Left colon (tissue), 2 donors: Measurements from ENCODE around the gene ABCC3. TPM values are rescaled to one million over a fixed set of nuclear protein-coding genes. Genes with fewer than 3 reads are reported as not detected.

ENCODE experiments used
- ATAC-seq: fragments of 200-7000 bp; cut with Tn5 transposase; one replicate; pipeline ENCODE4 v1.9.1; 2020; ENCODE audit warnings: mild to moderate bottlenecking, moderate library complexity
- DNase-seq, 2 donors: peaks; one replicate each; pipeline ENCODE4 v3.0.0-alpha.2; 2020
- intact Hi-C, 2 donors: fragments of 100-400 bp; cut with DNase I in 1 of 2; cut with micrococcal nuclease in 1 of 2; formaldehyde crosslinking; loops; one replicate each; pipeline versions ENCODE4 v1.11.2 to v1.14.0; 2022; cut with DNase I, micrococcal nuclease
- total RNA-seq, 2 donors: library from RNA; stranded (reverse); fragmentation: NEBNext Ultra II Directional; extraction: Animal tissue kit (Norgen Biotek cat#: 25700); gene quantifications; one replicate each; pipeline ENCODE4 v1.2.1, GENCODE V29; 2021
- donor health status: DM: no; HTN: no; CAD: no.
- donor health status: DM: yes; HTN: yes; CAD: no.

ABCC3 gene
- total RNA-seq, 2 donors from 2014 or later = 251 to 373 TPM

GRCh38 chr17:50603340-50603739 lies 31.3 kb upstream of the ABCC3 start:
- no peak for DNase-seq
- ATAC-seq = peak; percentile 48
- intact Hi-C loops = no loop called here

GRCh38 chr17:50604513-50604912 lies 30.2 kb upstream of the ABCC3 start:
- ATAC-seq (no peak), DNase-seq (peak; percentile 24 to 34)
- intact Hi-C loops = no loop called here

DNA sequence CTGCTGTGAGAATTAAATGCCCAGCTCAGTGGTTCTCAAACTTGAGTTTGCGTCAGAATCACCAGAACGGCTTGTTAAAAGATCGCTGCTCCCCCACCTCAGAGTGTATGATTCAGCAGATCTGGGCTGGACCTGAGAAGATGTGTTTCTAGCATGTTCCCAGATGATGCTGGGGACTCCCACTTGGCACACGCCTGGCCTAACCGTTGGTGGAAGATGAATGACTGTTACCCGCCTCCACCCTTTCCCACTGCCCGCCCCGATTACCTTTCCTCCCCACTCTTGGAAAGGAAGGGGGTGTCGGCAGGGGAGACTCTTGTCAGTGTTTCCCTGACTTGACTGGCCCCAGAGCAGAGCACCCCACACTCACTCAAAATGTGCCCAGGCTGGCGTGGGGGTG lies 29.3 kb upstream of the ABCC3 start:
- ATAC-seq = no peak
- intact Hi-C loops = no loop called here
- no peak for DNase-seq

GRCh38 chr17:50607522-50608175 lies 27.0 kb upstream of the ABCC3 start:
- intact Hi-C loops = no loop called here
- DNase-seq = no peak
- ATAC-seq = no peak

GRCh38 chr17:50608700-50609379 lies 25.8 kb upstream of the ABCC3 start:
- intact Hi-C loops = no loop called here
- DNase-seq = no peak
- no peak for ATAC-seq

GRCh38 chr17:50609380-50610074 lies 25.2 kb upstream of the ABCC3 start:
- ATAC-seq (no peak), DNase-seq (no peak)
- intact Hi-C loops = no loop called here

DNA sequence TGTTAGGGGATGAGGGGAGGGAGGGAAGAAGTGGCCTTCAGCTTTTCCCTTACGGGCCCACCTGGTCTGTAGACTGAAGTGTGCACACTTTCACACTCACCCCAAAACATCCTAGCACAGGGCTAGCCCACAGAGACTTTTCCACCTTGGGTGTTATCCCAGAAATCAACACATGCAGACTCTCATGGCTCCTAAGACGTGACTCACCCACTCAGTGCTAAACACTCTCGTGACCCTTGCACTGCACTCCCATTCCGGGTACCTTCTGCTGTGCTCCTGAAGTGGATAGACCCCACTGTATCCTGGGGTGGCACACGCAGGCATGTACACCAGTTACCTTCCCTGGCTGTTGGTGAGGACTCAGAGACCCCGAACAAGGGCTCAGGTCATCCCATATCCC lies 23.0 kb upstream of the ABCC3 start:
- no peak for ATAC-seq
- intact Hi-C loops = no loop called here
- DNase-seq = no peak

DNA sequence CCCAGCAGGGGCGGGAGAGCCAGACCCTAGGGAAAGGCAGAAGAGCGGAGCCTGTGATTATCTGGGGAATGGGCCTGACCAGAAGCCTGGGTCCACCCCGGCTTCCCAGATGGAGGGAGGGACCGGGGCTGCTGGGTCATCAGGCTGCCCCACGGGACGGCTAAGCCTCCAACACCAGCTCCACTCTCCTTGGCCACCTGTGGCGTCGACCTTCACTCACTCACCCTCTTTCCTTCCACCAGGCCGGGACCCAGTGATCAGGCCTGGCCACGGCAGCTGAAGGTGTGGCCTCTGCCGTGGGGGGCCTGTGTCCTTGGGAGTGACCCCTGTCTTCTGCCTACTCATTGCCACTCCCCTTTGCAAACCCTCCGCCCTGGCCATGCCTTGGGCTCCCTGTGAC lies 22.4 kb upstream of the ABCC3 start:
- intact Hi-C loops = no loop called here
- DNase-seq = no peak
- ATAC-seq = no peak

DNA sequence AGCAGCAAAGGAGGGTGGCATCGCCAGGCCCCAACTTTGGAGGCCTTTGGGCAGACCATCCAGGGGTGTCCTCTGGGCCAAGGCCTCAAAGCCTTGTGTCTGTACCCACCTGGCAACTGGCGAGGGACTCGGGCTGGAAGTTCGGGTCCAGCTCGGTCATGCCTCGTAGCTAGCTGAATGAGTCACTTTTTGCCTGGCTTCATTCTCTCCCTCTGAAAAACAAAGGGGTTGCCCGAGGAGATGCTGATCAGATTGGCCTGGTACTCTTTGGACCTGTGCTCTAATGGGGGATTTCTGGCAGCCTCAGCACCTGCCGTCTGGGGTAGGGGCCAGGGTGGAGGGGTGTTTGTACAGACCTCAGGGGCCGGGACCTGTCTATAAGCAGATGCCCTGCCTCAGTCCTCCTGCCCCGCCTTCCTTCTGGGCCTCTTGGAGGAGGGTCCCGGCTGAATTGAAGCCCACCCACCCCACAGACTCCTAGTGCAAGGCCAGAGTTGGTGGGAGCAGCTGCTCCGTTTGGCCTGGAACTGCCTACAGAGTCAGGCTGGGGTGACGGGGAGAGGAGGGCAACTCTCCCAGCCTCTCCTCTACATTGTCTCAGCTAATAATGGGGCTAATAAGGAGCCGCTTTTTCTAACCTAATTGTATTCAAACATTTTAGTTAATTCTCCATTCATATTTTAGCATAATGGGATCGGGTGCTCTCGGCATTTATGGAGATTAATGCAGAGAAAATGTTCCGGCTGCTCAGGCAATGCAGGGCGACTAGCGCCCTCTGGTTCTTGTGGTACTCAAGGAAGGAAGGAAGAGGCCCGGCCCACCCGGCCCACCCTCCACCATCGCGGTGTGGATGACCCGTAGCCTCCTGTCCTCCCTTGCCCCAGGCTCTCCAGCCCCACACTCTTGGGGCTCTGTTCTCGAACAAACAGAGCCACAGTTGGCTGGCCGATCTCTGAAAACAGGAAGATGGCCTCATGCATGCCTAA lies 21.4 kb upstream of the ABCC3 start:
- ATAC-seq (no peak), DNase-seq (no peak)
- intact Hi-C loops = no loop called here

GRCh38 chr17:50614471-50615051 lies 20.1 kb upstream of the ABCC3 start:
- intact Hi-C loops = loop anchor here in 1 of 2 donors (5.0 kb wide), 1 partner anchor 47 kb away; no protein-coding TSS in a partner anchor
- no peak for DNase-seq
- ATAC-seq = no peak

- ATAC-seq = no peak
- DNase-seq = no peak
- intact Hi-C loops = loop anchor here in 1 of 2 donors (5.0 kb wide), 1 partner anchor 49 kb away; no protein-coding TSS in a partner anchor
These were observed 18.9 kb upstream of the ABCC3 start for GRCh38 chr17:50615828-50616227.

GRCh38 chr17:50618300-50618699 lies 16.4 kb upstream of the ABCC3 start:
- ATAC-seq (peak; percentile 23), DNase-seq (no peak)
- intact Hi-C loops = loop anchor here in 1 of 2 donors (5.0 kb wide), 1 partner anchor 51 kb away; no protein-coding TSS in a partner anchor

DNA sequence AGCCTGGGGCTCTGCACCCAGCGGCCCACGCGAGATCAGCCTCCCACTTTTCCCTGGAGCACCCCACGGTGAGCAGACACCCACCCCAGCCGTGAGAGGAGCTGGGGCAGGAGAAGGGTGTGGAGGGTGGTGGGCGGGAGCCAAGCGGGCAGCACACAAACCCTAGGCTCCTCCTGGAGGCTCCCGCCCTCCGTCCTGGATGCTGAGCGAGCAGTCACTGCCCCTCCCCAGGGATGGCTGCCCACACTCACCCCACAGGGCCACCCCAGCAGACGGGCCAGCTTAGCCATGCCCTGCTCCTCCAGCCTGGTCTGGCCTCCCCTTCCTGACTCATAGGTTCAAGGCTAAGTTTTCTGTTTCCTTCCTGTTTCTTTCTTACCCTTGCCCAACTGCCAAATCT lies 15.7 kb upstream of the ABCC3 start:
- intact Hi-C loops = loop anchor here in 1 of 2 donors (5.0 kb wide), 1 partner anchor 52 kb away; no protein-coding TSS in a partner anchor
- DNase-seq = no peak
- ATAC-seq = peak; percentile 41

- DNase-seq (no peak), ATAC-seq (no peak)
- intact Hi-C loops = loop anchor here in 1 of 2 donors (5.0 kb wide), 1 partner anchor 52 kb away; no protein-coding TSS in a partner anchor
These were observed 15.2 kb upstream of the ABCC3 start for GRCh38 chr17:50619489-50619888.

- intact Hi-C loops = no loop called here
- DNase-seq (no peak), ATAC-seq (no peak)
These were observed 14.4 kb upstream of the ABCC3 start for GRCh38 chr17:50620237-50620636.

GRCh38 chr17:50620858-50621257 lies 13.8 kb upstream of the ABCC3 start:
- DNase-seq (no peak), ATAC-seq (no peak)
- intact Hi-C loops = no loop called here

DNA sequence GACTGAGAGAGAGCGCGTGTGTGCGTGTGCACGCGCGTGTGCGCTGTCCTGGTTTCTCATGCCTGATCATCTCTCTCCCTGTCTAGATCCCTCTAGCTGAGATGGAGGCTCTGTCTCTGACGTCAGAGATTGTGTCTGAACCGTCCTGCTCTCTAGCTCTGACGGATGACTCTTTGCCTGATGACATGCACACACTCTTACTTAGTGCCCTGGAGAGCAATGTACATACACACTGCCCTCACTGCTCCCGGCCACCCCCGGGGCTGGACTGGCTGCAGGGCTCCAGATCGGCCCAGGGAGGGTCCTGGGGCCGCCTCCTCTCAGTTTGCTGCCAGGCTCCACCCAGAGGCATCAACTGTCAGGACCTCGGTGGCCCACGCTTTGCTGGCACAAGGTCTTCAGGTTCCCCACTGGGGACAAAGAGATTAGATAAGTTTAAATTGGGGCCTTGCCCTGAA lies 13.1 kb upstream of the ABCC3 start:
- DNase-seq = no peak
- intact Hi-C loops = no loop called here
- ATAC-seq = no peak

- intact Hi-C loops = no loop called here
- ATAC-seq (no peak), DNase-seq (no peak)
These were observed 10.3 kb upstream of the ABCC3 start for GRCh38 chr17:50624321-50624934.
